HG03066 (cell line): ENCODE measurements around the gene ZNF446.

ENCODE experiments used
- ATAC-seq: cut with Tn5 transposase; IDR thresholded peaks from one replicate; pipeline ENCODE4 v1.9.1; 2021; ENCODE audit warnings: low read depth; ENCODE audit not compliant: unreplicated experiment

The ZNF446 gene

DNA sequence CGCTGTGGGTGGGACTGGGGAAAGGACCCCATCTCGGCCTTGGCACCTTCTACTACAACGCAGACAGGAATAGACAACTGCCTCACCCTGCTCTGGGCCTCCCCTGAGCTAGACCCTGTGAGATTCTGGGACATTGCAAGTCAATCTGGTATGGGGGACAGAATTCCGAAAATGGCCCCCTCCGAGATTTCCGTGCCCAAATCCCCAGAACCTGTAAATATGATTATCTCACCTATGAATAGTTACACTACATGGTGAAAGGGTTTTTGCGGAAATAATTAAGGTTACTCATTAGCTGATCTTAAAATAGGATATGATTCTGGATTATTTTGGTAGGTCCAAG, 44.1 kb downstream of the ZNF446 start:
- ATAC-seq, result no peak

DNA sequence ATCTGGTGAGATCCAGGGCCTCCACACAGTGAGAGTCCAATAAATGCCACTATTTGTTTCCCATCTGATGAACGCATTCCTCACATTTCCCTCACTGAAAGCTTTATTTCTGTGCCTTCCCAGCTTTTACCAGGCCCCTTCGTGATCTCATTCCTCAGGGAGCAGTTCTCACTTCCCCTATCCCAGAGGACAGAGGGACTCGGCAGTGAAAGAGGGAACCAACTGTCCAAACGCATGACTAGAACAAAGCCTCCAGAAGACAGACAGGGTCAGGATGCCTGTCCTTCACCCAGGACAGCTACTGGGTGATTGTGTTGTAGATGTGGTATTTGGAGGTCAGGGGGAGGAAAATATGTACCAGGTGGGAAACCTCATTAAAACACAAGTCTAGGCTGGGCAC, 45.5 kb downstream of the ZNF446 start:
- no peak for ATAC-seq

GRCh38 chr19:58522709-58523108, 46.6 kb downstream of the ZNF446 start:
- ATAC-seq, result no peak

DNA sequence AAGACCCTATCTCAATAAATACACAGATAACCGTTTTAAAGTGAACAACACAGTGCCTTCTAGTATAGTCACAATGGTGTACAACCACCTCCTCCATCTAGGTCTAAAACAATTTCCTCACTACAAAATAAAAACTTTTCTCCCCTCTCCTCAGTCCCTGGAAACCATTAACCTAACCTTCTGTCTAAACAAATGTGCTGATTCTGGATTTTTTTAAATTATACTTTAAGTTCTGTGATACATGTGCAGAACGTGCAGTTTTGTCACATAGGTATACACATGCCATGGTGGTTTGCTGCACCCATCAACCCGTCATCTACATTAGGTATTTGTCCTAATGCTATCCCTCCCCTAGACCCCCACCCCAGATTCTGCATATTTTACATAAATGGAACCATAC, 53.3 kb downstream of the ZNF446 start:
- no peak for ATAC-seq
